Activated B cell treated with CpG ODN at 0.5 μM for 24 hours (primary cell): Measurements from ENCODE around the gene PPA1. TPM values are rescaled to one million over a fixed set of nuclear protein-coding genes. Genes with fewer than 3 reads are reported as not detected.

ENCODE experiments used
- ATAC-seq: fragments of 200-7000 bp; cut with Tn5 transposase; one replicate; pipeline ENCODE4 v1.10.0; 2021; ENCODE audit warnings: low read depth, mild to moderate bottlenecking, moderate library complexity
- CTCF ChIA-PET: fragments of 350-600 bp; sonication (Branson Sonifier 250); formaldehyde crosslinking; loops from one replicate; lab custom pipeline; 2021; ENCODE audit warnings: antibody characterized with exemption; lab: Charles Lee
- POLR2A ChIA-PET: fragments of 350-600 bp; sonication (Branson Sonifier 250); formaldehyde crosslinking; loops from one replicate; lab custom pipeline; 2021; ENCODE audit warnings: antibody characterized with exemption; lab: Charles Lee
- DNase-seq: peaks from one replicate; pipeline ENCODE4 v3.0.0; 2022
- H3K27ac Mint-ChIP-seq: one replicate; pipeline ENCODE4 v1.8.0; 2020; ENCODE audit warnings: mixed read lengths
- H3K27me3 Mint-ChIP-seq: one replicate; pipeline ENCODE4 v1.8.0; 2021; ENCODE audit warnings: mixed read lengths
- H3K36me3 Mint-ChIP-seq: one replicate; pipeline ENCODE4 v1.8.0; 2021; ENCODE audit warnings: low read depth, mixed read lengths
- H3K4me1 Mint-ChIP-seq: one replicate; pipeline ENCODE4 v1.8.0; 2021; ENCODE audit warnings: mixed read lengths
- H3K4me3 Mint-ChIP-seq: one replicate; pipeline ENCODE4 v1.8.0; 2020; ENCODE audit warnings: mild to moderate bottlenecking, mixed read lengths
- H3K9me3 Mint-ChIP-seq: one replicate; pipeline ENCODE4 v1.8.0; 2020; ENCODE audit warnings: mixed read lengths
- CTCF ChIP-seq: fragments of 200-600 bp; IDR thresholded peaks from one replicate; pipeline ENCODE4 v1.8.0; 2022; ENCODE audit warnings: antibody characterized with exemption, mild to moderate bottlenecking
- intact Hi-C: fragments of 100-400 bp; cut with micrococcal nuclease; formaldehyde crosslinking; loops from one replicate; pipeline ENCODE4 v1.15.1; 2024
- total RNA-seq: library from RNA; stranded (reverse); gene quantifications from 2 replicates; pipeline ENCODE4 v1.2.3, GENCODE V29; 2022

PPA1 gene
- total RNA-seq, 1 donor from 2014 or later, result 107 TPM

DNA sequence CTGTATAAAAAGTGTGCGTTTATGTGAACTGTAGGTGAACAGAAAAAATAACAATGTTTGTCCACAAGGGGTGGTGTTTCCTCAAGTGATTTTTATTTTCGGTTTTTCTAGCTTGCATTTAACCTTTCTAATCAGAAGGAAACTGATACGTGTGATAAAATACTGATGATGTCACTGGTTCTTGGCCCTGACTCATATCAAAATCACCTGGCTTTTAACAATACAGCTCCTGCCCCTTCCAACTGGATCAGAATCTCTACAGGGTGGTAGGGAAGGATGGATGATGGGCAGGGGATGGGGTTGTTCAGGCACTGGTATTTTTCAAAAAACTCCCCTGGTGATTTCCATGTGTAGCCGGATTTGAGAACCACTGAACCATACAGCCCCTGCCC lies 39.7 kb upstream of the PPA1 start:
- peak overlapping the region; percentile 57 for H3K4me3 Mint-ChIP-seq
- intact Hi-C loops, result loop anchor here (1.0 kb wide), 5 partner anchors 40 to 91 kb away; partner anchors contain the start of gene PPA1
- peaks cover 5% of the 10 kb centered on the region for H3K9me3 Mint-ChIP-seq
- H3K36me3 Mint-ChIP-seq, result no peaks in the 10 kb centered on the region
- DNase-seq (no peak), ATAC-seq (peak; percentile 86)
- ChIA-PET POLR2A (interaction anchor here (0.8 to 1.6 kb wide), 7 partner anchors 40 to 91 kb away, joined by 3 to 14 read pairs (median 4); partner anchors contain the start of gene PPA1), CTCF (interaction anchor here (0.7 to 13.0 kb wide), 9 partner anchors 10 to 126 kb away, joined by 3 to 204 read pairs (median 4); partner anchors contain the start of gene TYSND1)
- no peak for TF ChIP-seq CTCF
- H3K27me3 Mint-ChIP-seq, result no peaks in the 10 kb centered on the region
- H3K4me1 Mint-ChIP-seq, result peaks cover 33% of the 10 kb centered on the region
- peak overlapping the region; percentile 83 for H3K27ac Mint-ChIP-seq

GRCh38 chr10:70271996-70272924 lies 39.0 kb upstream of the PPA1 start:
- peak overlapping the region; percentile 83 for H3K27ac Mint-ChIP-seq
- no peak for DNase-seq
- intact Hi-C loops, result no loop called here
- peaks cover 5% of the 10 kb centered on the region for H3K9me3 Mint-ChIP-seq
- H3K4me1 Mint-ChIP-seq, result peaks cover 33% of the 10 kb centered on the region
- ChIA-PET CTCF (interaction anchor here (0.7 to 13.0 kb wide), 8 partner anchors 9 to 126 kb away, joined by 3 to 204 read pairs (median 4); partner anchors contain the start of gene TYSND1), POLR2A (interaction anchor here (0.6 to 1.6 kb wide), 6 partner anchors 39 to 1226 kb away, joined by 3 to 14 read pairs (median 4); partner anchors contain the start of gene PPA1)
- TF ChIP-seq CTCF, result no peak
- peak overlapping the region; percentile 57 for H3K4me3 Mint-ChIP-seq
- peak; percentile 5 for ATAC-seq
- no peaks in the 10 kb centered on the region for H3K36me3 Mint-ChIP-seq
- no peaks in the 10 kb centered on the region for H3K27me3 Mint-ChIP-seq

DNA sequence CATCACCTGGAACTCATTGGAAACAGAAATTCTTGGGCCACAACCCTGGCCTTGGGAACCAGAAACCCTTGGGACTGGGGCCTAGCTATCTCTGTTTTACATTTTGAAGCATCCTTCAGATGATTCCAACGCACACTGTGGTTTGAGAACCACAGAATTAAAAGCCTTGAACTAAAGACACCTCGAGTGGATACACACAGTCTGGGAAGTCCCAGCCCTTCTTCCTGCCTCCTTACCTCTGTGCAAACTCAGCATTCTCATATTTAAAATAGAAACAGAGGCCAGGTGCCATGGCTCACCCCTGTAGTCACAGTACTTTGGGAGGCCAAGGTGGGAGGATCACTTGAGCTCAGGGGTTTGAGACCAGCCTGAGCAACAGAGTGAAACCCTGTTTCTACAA lies 37.7 kb upstream of the PPA1 start:
- no peak overlapping the region for H3K27ac Mint-ChIP-seq
- ATAC-seq (no peak), DNase-seq (no peak)
- no peak for TF ChIP-seq CTCF
- ChIA-PET CTCF (interaction anchor here (0.8 to 13.0 kb wide), 3 partner anchors 10 to 92 kb away, joined by 3 to 204 read pairs (median 26); no protein-coding TSS in a partner anchor), POLR2A (interaction anchor here (0.6 kb wide), 1 partner anchor 94 kb away, joined by 6 read pairs; no protein-coding TSS in a partner anchor)
- H3K4me1 Mint-ChIP-seq, result peaks cover 33% of the 10 kb centered on the region
- intact Hi-C loops, result no loop called here
- peaks cover 4% of the 10 kb centered on the region for H3K9me3 Mint-ChIP-seq
- no peak overlapping the region for H3K4me3 Mint-ChIP-seq
- peaks cover under 1% of the 10 kb centered on the region for H3K27me3 Mint-ChIP-seq
- no peaks in the 10 kb centered on the region for H3K36me3 Mint-ChIP-seq

- CTCF ChIA-PET, result interaction anchor here (0.9 to 13.0 kb wide), 3 partner anchors 49 to 94 kb away, joined by 4 to 204 read pairs (median 26); no protein-coding TSS in a partner anchor
- no peak overlapping the region for H3K27ac Mint-ChIP-seq
- intact Hi-C loops, result no loop called here
Measured at GRCh38 chr10:70269741-70270140, 36.5 kb upstream of the PPA1 start.

More at GRCh38 chr10:70269741-70270140, 36.5 kb upstream of the PPA1 start:
- Mint-ChIP-seq H3K4me1 (peaks cover 32% of the 10 kb centered on the region), H3K9me3 (no peaks in the 10 kb centered on the region), H3K36me3 (no peaks in the 10 kb centered on the region), H3K27me3 (peaks cover 4% of the 10 kb centered on the region), H3K4me3 (no peak overlapping the region)
- no peak for ATAC-seq
- no peak for DNase-seq
- POLR2A ChIA-PET, result interaction anchor here (0.6 kb wide), 2 partner anchors 19 to 46 kb away, joined by 6 to 7 read pairs; no protein-coding TSS in a partner anchor
- no peak for TF ChIP-seq CTCF
